ENCODE results near the gene FCER1G. TPM values are rescaled to one million over a fixed set of nuclear protein-coding genes. Genes with fewer than 3 reads are reported as not detected.

FCER1G gene
- total RNA-seq, 1 experiment from 2014 or later, result 1.5 TPM

DNA sequence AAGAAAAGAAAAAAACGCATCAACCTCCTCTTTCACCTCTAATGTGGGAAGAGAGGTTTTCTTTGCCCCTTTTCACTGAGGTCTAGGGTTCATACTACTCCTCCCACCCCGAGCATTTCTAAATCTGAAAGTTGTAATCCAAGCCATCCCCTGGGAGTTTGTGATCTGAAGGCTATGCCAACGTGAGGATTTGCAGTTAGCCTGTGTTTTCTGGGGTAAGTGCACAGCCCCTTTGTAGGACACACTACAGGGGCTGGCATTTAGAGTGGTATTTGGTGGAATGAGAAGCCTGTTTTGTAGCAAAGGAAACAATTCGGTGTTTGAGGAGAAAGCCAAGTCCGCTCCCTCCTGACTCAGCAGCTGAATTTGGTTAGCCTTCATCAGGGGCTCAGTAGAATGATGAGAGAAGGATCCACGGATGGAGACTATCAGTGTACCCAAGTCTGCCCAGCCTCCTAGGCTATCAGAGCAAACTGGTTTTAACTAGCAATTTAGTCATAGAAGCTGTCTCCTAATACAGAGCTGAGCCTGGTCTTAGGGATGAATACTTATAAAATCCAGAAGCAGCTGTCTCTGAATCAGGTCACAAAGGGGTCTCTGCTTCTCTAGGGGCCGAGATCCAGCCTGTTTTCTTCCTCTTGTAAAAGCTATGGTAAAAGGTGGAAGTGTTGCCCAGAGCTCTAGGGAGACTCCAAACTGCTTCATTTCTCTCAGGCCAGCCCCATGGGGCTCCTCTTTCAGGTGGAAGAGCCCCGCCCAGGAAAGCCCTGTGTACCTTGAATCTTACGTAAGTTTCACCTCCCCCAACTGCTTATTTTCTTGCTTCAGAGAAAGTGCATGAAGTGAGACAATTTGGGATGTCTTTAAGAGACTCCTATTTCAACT, 45.5 kb downstream of the FCER1G start:
- no TSS peak for BruUV-seq (replicated peaks)
- CTCF ChIA-PET, result interaction anchor here (1.2 kb wide), 1 partner anchor 35 kb away, joined by 3 read pairs; the partner anchor contains the start of gene TOMM40L
- peaks cover 21% of the 10 kb centered on the region for H3K4me1 Mint-ChIP-seq (ENCODE audit: low read depth, unreplicated experiment)
- POLR2A ChIA-PET, result interaction anchor here (1.3 kb wide), 1 partner anchor 54 kb away, joined by 5 read pairs; the partner anchor contains the start of gene SDHC
- peak overlapping the region; percentile 76 for H3K27ac Mint-ChIP-seq (ENCODE audit: unreplicated experiment)
- H3K36me3 ChIP-seq (ENCODE audit: control insufficient read depth, insufficient read depth, low read length), result no peaks in the 10 kb centered on the region
- TF ChIP-seq, protein P1, sequence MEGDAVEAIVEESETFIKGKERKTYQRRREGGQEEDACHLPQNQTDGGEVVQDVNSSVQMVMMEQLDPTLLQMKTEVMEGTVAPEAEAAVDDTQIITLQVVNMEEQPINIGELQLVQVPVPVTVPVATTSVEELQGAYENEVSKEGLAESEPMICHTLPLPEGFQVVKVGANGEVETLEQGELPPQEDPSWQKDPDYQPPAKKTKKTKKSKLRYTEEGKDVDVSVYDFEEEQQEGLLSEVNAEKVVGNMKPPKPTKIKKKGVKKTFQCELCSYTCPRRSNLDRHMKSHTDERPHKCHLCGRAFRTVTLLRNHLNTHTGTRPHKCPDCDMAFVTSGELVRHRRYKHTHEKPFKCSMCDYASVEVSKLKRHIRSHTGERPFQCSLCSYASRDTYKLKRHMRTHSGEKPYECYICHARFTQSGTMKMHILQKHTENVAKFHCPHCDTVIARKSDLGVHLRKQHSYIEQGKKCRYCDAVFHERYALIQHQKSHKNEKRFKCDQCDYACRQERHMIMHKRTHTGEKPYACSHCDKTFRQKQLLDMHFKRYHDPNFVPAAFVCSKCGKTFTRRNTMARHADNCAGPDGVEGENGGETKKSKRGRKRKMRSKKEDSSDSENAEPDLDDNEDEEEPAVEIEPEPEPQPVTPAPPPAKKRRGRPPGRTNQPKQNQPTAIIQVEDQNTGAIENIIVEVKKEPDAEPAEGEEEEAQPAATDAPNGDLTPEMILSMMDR (IDR thresholded peaks at IDR 0.05; ENCODE audit: insufficient read depth in 1 of 2, low read depth in 1 of 2, low read length in 1 of 2, severe bottlenecking in 1 of 2, unreplicated experiment in 1 of 2), result no peak
- H3K4me1 ChIP-seq, result peaks cover 13% of the 10 kb centered on the region; the same call in 1 of the 2 replicates
- no peaks in the 10 kb centered on the region for H3K27me3 ChIP-seq (replicated peaks; ENCODE audit: control insufficient read depth, insufficient read depth, low read length)
- peak overlapping the region; percentile 63 for H3K4me3 Mint-ChIP-seq (ENCODE audit: unreplicated experiment)
- peak in 1 of 2 experiments; percentile 27 for DNase-seq
- H3K9me3 ChIP-seq, result peaks cover 14% of the 10 kb centered on the region
- 0 out of 2 replicates have a peak overlapping the region, but pooled peaks have one; percentile 9 for H3K4me3 ChIP-seq (ENCODE audit: low read depth, low read length)
- no peaks in the 10 kb centered on the region for H3K27me3 Mint-ChIP-seq (ENCODE audit: insufficient read depth, unreplicated experiment)
- intact Hi-C loops (cut with micrococcal nuclease; ENCODE audit: unreplicated experiment), result no loop called here
- H3K9me3 Mint-ChIP-seq (ENCODE audit: unreplicated experiment), result peaks cover 17% of the 10 kb centered on the region
- peaks cover 12% of the 10 kb centered on the region for H3K36me3 Mint-ChIP-seq (ENCODE audit: insufficient read depth, unreplicated experiment)

DNA sequence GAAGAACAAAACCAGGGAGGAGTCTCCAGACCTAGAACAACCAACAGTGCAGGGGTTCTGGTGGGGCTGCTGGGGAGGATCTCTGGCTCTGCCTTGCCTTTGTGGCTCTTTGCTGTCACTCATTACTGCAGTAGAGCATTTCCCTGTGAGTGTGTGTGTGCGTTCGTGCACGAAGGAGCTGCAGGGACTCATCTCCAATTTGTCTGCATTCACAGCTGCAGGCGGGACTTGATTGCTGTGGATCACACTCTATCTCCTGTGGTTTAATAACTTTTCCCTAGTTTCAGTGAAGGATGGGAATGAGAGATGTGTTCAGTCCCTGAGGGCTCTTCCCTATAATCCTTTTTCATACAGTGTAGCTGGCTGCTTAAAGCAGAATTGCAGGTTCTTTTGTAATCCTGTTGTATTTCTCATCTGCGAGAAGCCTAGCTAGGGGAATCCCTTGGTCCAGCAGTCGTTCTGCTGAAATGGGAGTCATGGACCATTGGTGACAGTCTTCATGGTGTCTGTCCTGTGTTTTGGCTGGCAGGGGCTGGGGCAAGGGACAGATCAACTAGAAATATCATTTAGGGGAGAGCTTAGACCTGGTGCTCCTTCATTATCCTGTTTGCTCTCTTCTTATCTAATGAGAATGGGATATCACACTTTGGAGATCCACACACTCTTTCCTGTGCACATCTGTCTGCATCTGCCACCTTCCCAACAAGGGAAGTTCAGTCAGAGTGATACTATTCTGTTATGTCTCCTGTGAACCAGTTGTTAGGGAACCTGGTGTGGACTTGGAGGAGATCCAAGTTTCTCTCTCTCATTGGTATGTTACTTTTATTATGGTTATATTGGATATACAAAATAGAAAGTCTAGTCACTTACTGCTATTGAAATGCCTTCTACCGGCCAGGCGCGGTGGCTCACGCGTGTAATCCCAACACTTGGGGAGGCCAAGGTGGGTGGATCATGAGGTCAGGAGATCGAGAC, 46.5 kb downstream of the FCER1G start:
- Mint-ChIP-seq H3K27ac (ENCODE audit: unreplicated experiment) (peak overlapping the region; percentile 76), H3K4me3 (ENCODE audit: unreplicated experiment) (peak overlapping the region; percentile 63), H3K9me3 (ENCODE audit: unreplicated experiment) (peaks cover 10% of the 10 kb centered on the region), H3K27me3 (ENCODE audit: insufficient read depth, unreplicated experiment) (no peaks in the 10 kb centered on the region), H3K4me1 (ENCODE audit: low read depth, unreplicated experiment) (peaks cover 16% of the 10 kb centered on the region), H3K36me3 (ENCODE audit: insufficient read depth, unreplicated experiment) (peaks cover 12% of the 10 kb centered on the region)
- ChIA-PET POLR2A (interaction anchor here (1.3 kb wide), 1 partner anchor 53 kb away, joined by 5 read pairs; the partner anchor contains the start of gene SDHC), CTCF (interaction anchor here (1.2 kb wide), 1 partner anchor 36 kb away, joined by 3 read pairs; the partner anchor contains the start of gene TOMM40L)
- Histone ChIP-seq H3K36me3 (ENCODE audit: control insufficient read depth, insufficient read depth, low read length) (no peaks in the 10 kb centered on the region), H3K4me3 (ENCODE audit: low read depth, low read length) (0 out of 2 replicates have a peak overlapping the region, but pooled peaks have one; percentile 9), H3K9me3 (peaks cover 12% of the 10 kb centered on the region), H3K4me1 (peaks cover 13% of the 10 kb centered on the region; the same call in 1 of the 2 replicates), H3K27me3 (replicated peaks; ENCODE audit: control insufficient read depth, insufficient read depth, low read length) (no peaks in the 10 kb centered on the region)
- intact Hi-C loops (cut with micrococcal nuclease; ENCODE audit: unreplicated experiment), result no loop called here
- peak in 1 of 2 experiments; percentile 29 for DNase-seq
- TF ChIP-seq, protein P1 (IDR thresholded peaks at IDR 0.05; ENCODE audit: insufficient read depth in 1 of 2, low read depth in 1 of 2, low read length in 1 of 2, severe bottlenecking in 1 of 2, unreplicated experiment in 1 of 2), result no peak
- BruUV-seq (replicated peaks), result no TSS peak

DNA sequence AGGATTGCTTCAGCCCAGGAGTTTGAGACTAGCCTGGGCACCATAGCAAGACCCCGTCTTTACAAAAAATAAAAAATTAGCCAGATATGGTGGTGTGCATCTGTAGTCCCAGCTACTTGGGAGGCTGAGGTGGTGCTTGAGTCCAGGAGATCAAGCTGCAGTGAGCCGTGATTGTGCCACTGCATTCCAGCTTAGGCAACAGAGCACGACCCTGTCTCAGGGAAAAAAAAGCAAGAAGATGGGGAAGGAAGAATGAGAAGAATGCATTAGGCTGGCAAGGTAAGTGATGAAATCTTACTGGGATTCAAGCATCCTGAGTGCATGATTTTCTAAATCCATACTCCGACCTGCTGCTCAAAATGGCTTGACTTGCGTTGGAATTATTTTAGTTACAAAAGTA, 50.2 kb downstream of the FCER1G start:
- CTCF ChIA-PET, result no interaction called here

More for the DNA sequence above, 50.2 kb downstream of the FCER1G start:
- no peaks in the 10 kb centered on the region for H3K36me3 ChIP-seq (ENCODE audit: control insufficient read depth, insufficient read depth, low read length)
- H3K27ac Mint-ChIP-seq (ENCODE audit: unreplicated experiment), result no peak overlapping the region
- H3K36me3 Mint-ChIP-seq (ENCODE audit: insufficient read depth, unreplicated experiment), result peaks cover 4% of the 10 kb centered on the region
- peak in 1 of 2 experiments; percentile 36 for DNase-seq
- H3K4me1 Mint-ChIP-seq (ENCODE audit: low read depth, unreplicated experiment), result peaks cover 14% of the 10 kb centered on the region
- H3K4me1 ChIP-seq, result peaks cover 12% of the 10 kb centered on the region; the same call in 1 of the 2 replicates
- TF ChIP-seq, protein P1 (IDR thresholded peaks at IDR 0.05; ENCODE audit: insufficient read depth in 1 of 2, low read depth in 1 of 2, low read length in 1 of 2, severe bottlenecking in 1 of 2, unreplicated experiment in 1 of 2), result no peak
- no peak overlapping the region for H3K4me3 Mint-ChIP-seq (ENCODE audit: unreplicated experiment)
- H3K27me3 Mint-ChIP-seq (ENCODE audit: insufficient read depth, unreplicated experiment), result no peaks in the 10 kb centered on the region
- POLR2A ChIA-PET, result no interaction called here
- intact Hi-C loops (cut with micrococcal nuclease; ENCODE audit: unreplicated experiment), result no loop called here
- no peaks in the 10 kb centered on the region for H3K9me3 Mint-ChIP-seq (ENCODE audit: unreplicated experiment)
- H3K9me3 ChIP-seq, result no peaks in the 10 kb centered on the region
- BruUV-seq (replicated peaks), result no TSS peak
- no peak overlapping the region for H3K4me3 ChIP-seq (ENCODE audit: low read depth, low read length)
- no peaks in the 10 kb centered on the region for H3K27me3 ChIP-seq (replicated peaks; ENCODE audit: control insufficient read depth, insufficient read depth, low read length)

Measured in Caco-2 (cell line).